Activated T-cell treated with anti-CD3 and anti-CD28 coated beads, Interleukin-2, amount 50 U/mL, for 72 hours (primary cell): ENCODE results near the gene TM9SF4. TPM values are rescaled to one million over a fixed set of nuclear protein-coding genes. Genes with fewer than 3 reads are reported as not detected.
"Not testable (repeated sequence)": the region's sequence is repeated elsewhere in the genome, so short reads cannot be mapped to it uniquely, and the experiment has no call there.

Source experiments
- ATAC-seq, 2 donors: fragments of 150-1000 bp; cut with Tn5 transposase; replicated peaks in 1 of 2; 2 replicates each; pipeline ENCODE4 v1.10.0; 2021; ENCODE audit warnings: moderate library complexity in 2 of 2, mild to moderate bottlenecking in 1 of 2
- DNase-seq, 2 donors: peaks; one replicate each; pipeline ENCODE4 v3.0.0; 2021 to 2022; ENCODE audit warnings: mixed read lengths in 1 of 2
- H3K27ac Mint-ChIP-seq: one replicate; pipeline ENCODE4 v1.8.0; 2022; ENCODE audit warnings: mild to moderate bottlenecking, moderate library complexity, mixed read lengths
- H3K27me3 Mint-ChIP-seq: one replicate; pipeline ENCODE4 v1.8.0; 2022; ENCODE audit warnings: low read depth, mixed read lengths
- H3K36me3 Mint-ChIP-seq, 2 donors: one replicate each; pipeline ENCODE4 v1.8.0; 2022; ENCODE audit warnings: mixed read lengths in 2 of 2, mild to moderate bottlenecking in 1 of 2; ENCODE audit not compliant: insufficient read depth in 2 of 2
- H3K4me1 Mint-ChIP-seq: one replicate; pipeline ENCODE4 v1.8.0; 2022; ENCODE audit warnings: low read depth, mixed read lengths
- H3K4me3 Mint-ChIP-seq, 2 donors: one replicate each; pipeline ENCODE4 v1.8.0; 2022; ENCODE audit warnings: mild to moderate bottlenecking in 2 of 2, mixed read lengths in 2 of 2, moderate library complexity in 2 of 2
- H3K9me3 Mint-ChIP-seq, 2 donors: one replicate each; pipeline ENCODE4 v1.8.0; 2022; ENCODE audit warnings: mixed read lengths in 2 of 2
- total RNA-seq, 2 donors: library from RNA; stranded (reverse); gene quantifications; one replicate each; pipeline ENCODE4 v1.2.3, GENCODE V29; 2022

TM9SF4 gene
- total RNA-seq, 2 donors from 2014 or later = 42.9 to 56.7 TPM

DNA sequence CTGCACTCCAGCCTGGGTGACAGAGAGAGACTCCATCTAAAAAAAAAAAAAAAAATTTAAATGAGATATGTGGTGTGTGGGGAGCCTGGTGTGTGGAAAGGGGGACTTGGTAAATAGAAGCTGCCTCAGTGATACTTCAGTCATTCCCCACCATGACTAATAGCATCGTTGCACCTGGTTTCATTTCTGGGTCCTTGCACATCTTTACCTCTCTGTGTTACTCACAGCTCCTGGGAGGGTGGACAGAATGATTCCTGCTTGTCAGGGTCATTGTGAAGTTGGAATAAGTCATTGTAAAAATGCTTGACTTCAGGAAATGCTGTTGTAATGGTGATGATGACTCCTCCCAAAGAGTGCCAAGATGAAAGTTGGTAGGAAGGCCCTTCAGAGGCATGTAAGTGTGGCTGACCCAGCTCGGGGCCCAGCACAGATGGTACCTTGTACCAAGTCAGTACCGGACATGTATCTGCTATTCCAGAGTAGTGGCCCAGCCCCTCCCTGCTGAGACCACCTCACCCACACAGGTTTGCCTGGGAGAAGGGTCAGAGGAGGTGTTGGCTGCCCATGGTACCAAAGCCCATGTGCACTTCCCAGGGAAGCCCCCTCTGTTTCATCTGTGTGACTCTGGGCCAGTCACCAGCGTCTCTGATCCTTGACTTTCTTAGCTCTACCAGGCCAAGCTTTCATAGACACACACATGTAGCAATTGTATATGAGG lies 49.6 kb downstream of the TM9SF4 start:
- Mint-ChIP-seq H3K4me1 (peaks cover 18% of the 10 kb centered on the region), H3K27ac (peak overlapping the region; percentile 46), H3K36me3 (peaks cover 5 to 18% of the 10 kb centered on the region in 2 donors), H3K9me3 (no peaks in the 10 kb centered on the region), H3K4me3 (no peak overlapping the region), H3K27me3 (no peaks in the 10 kb centered on the region)
- DNase-seq = peak; percentile 14 to 18
- peak; percentile 80 to 90 for ATAC-seq

DNA sequence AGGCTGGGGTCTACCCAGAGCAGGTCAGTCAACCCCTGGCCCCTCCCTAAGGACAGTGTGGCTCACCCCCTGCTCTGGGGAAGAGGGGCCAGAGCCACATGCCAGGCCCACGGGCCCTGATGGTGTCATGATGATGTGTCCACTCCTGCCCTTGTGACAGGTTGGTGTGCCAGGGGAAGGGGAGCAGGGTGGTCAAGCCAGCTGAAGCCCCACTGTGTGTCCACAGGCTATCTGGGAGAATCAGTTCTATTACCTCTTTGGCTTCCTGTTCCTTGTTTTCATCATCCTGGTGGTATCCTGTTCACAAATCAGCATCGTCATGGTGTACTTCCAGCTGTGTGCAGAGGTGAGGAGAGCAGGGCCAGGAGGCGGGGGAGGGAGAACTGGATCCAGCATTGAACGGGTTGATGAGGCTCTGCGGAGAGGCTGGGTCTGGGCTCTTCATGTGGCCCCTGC lies 50.3 kb downstream of the TM9SF4 start:
- peaks cover 6 to 20% of the 10 kb centered on the region in 2 donors for H3K36me3 Mint-ChIP-seq
- no peaks in the 10 kb centered on the region for H3K27me3 Mint-ChIP-seq
- H3K4me3 Mint-ChIP-seq = no peak overlapping the region
- no peak overlapping the region for H3K27ac Mint-ChIP-seq
- ATAC-seq = no peak
- peaks cover 18% of the 10 kb centered on the region for H3K4me1 Mint-ChIP-seq
- no peak for DNase-seq
- H3K9me3 Mint-ChIP-seq = no peaks in the 10 kb centered on the region

DNA sequence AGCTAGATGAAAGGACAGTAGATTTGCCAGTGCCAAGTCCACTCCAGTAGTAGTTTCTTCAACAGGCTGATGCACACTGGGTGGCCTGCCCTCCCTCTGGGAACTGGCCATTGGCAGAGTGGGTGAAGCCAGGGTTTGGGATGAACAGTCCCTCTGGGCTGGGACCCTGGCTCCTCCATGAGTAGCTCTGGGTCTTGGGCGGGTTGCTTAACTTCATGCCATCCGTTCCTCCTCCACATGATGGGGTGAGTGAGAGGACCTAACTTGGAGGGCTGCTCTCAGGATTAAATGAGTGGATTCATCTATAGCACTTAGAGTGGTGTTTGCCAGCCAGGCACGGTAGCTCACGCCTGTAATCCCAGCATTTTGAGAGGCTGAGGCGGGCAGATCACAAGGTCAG lies 50.8 kb downstream of the TM9SF4 start:
- peaks cover 6 to 20% of the 10 kb centered on the region in 2 donors for H3K36me3 Mint-ChIP-seq
- H3K27ac Mint-ChIP-seq = no peak overlapping the region
- no peaks in the 10 kb centered on the region for H3K27me3 Mint-ChIP-seq
- DNase-seq (no peak), ATAC-seq (no peak)
- H3K4me3 Mint-ChIP-seq = no peak overlapping the region
- no peaks in the 10 kb centered on the region for H3K9me3 Mint-ChIP-seq
- peaks cover 13% of the 10 kb centered on the region for H3K4me1 Mint-ChIP-seq

DNA sequence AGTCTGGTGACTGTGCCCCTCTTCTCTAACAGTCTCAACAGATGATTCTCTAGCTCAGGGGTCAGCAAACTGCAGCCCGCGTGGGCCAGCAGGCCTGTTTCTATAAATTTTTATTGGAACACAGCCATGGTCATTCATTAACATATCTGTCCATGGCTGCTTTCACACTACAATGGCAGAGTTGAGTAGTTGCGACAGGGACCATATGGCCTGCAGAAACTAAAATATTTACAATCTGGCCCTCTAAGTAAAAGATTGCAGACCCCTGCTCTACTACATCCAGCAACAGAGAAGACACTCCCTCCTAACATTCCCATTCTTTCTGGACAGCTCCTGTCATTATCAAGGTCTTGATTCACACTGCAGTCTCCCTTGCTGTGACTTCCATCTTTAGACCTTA lies 52.8 kb downstream of the TM9SF4 start:
- Mint-ChIP-seq H3K27ac (peak overlapping the region; percentile 10), H3K4me3 (no peak overlapping the region), H3K4me1 (peaks cover 10% of the 10 kb centered on the region), H3K36me3 (peaks cover 7 to 20% of the 10 kb centered on the region in 2 donors), H3K27me3 (no peaks in the 10 kb centered on the region), H3K9me3 (no peaks in the 10 kb centered on the region)
- DNase-seq (no peak), ATAC-seq (no peak)

DNA sequence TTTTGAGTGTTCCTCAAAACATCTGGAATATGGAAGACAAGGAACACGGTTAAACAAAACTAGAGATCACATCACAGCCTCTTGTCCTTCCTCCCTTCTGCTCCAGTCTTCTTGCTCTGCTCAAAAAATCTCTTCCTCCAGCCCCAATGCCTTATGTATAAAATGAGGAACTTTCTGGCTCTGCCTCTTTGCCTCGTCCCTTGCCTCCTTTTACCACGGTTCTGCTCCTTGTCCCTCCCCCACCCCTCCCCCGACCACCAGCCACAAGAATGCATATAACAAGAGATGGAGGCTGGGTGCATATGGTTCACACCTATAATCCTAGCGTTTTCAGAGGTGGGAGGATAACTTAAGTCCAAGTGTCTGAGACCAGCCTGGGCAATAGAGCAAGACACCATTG lies 54.4 kb downstream of the TM9SF4 start:
- Mint-ChIP-seq H3K36me3 (peaks cover 5 to 16% of the 10 kb centered on the region in 2 donors), H3K27me3 (no peaks in the 10 kb centered on the region), H3K4me3 (no peak overlapping the region), H3K9me3 (no peaks in the 10 kb centered on the region), H3K27ac (no peak overlapping the region), H3K4me1 (peaks cover under 1% of the 10 kb centered on the region)
- ATAC-seq (no peak), DNase-seq (no peak)

DNA sequence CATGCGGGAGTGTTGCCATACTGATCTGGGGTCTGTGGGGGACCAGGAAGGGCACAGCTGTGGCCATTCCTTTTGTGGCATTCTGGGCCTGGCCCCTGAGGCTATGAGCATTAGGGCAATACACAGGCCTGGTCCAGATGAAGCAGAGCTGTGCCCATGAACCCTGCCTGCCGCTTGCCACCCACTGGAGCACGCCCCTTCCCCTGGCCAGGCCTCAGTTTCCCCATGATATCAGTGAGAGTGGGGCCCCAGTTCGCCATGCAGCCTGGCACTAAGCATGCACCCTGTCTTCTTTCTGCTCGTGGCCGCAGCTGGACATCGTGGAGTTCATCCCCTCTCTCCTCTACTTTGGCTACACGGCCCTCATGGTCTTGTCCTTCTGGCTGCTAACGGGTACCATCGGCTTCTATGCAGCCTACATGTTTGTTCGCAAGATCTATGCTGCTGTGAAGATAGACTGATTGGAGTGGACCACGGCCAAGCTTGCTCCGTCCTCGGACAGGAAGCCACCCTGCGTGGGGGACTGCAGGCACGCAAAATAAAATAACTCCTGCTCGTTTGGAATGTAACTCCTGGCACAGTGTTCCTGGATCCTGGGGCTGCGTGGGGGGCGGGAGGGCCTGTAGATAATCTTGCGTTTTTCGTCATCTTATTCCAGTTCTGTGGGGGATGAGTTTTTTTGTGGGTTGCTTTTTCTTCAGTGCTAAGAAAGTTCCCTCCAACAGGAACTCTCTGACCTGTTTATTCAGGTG lies 55.6 kb downstream of the TM9SF4 start:
- no peaks in the 10 kb centered on the region for H3K9me3 Mint-ChIP-seq
- DNase-seq (no peak), ATAC-seq (no peak)
- H3K4me1 Mint-ChIP-seq = no peaks in the 10 kb centered on the region
- H3K36me3 Mint-ChIP-seq = peaks cover 5 to 16% of the 10 kb centered on the region in 2 donors
- H3K4me3 Mint-ChIP-seq = no peak overlapping the region
- H3K27me3 Mint-ChIP-seq = no peaks in the 10 kb centered on the region
- H3K27ac Mint-ChIP-seq = no peak overlapping the region

DNA sequence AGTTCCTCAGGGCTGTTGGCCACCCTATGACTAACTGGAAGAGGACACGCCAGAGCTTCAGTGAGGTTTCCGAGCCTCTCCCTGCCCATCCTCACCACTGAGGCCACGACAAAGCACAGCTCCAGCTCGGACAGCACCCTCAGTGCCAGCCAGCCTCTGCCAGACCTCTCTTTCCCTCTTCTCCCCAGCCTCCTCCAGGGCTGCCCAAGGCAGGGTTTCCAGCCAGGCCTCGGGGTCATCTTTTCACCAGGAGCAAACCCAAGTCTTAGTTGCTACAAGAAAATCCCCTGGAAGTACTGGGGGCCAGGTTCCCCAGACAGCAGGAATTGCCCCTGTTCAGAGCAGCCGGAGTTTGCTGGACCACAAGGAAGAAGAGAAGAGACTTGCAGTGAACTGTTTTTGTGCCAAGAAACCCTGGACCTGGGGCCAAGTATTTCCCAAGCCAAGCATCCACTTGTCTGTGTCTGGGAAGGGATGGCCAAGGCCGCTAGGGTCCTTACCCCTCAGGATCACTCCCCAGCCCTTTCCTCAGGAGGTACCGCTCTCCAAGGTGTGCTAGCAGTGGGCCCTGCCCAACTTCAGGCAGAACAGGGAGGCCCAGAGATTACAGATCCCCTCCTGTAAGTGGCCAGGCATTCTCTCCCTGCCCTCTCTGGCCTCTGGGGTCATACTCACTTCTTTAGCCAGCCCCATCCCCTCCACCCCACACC lies 56.5 kb downstream of the TM9SF4 start:
- no peaks in the 10 kb centered on the region for H3K4me1 Mint-ChIP-seq
- H3K4me3 Mint-ChIP-seq = no peak overlapping the region
- ATAC-seq (no peak), DNase-seq (no peak)
- no peaks in the 10 kb centered on the region for H3K27me3 Mint-ChIP-seq
- no peaks in the 10 kb centered on the region for H3K9me3 Mint-ChIP-seq
- H3K36me3 Mint-ChIP-seq = peaks cover 5 to 16% of the 10 kb centered on the region in 2 donors
- peak overlapping the region; percentile 29 for H3K27ac Mint-ChIP-seq

DNA sequence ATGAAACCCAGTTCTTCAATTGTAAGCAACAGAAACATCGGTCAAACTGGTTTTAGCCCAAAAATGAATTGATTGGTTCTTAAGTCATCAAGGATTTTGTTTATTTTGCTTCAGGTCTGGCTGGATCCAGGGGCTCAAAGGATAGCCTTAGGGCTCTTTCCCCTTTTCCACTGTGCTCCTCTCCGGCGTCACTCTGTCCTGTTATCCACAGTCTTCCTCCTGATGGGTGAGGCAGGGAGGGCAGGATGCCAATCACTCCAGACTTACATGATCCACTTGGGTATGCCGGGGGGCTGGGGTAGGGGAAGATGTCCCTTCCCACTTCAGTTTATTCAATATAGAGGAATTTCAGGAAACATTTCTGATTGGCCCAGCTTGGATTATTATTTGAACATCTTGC lies 58.0 kb downstream of the TM9SF4 start:
- ATAC-seq (no peak), DNase-seq (no peak)
- H3K4me3 Mint-ChIP-seq = no peak overlapping the region
- H3K9me3 Mint-ChIP-seq = no peaks in the 10 kb centered on the region
- peaks cover 3 to 9% of the 10 kb centered on the region in 2 donors for H3K36me3 Mint-ChIP-seq
- no peak overlapping the region for H3K27ac Mint-ChIP-seq
- no peaks in the 10 kb centered on the region for H3K4me1 Mint-ChIP-seq
- H3K27me3 Mint-ChIP-seq = no peaks in the 10 kb centered on the region

DNA sequence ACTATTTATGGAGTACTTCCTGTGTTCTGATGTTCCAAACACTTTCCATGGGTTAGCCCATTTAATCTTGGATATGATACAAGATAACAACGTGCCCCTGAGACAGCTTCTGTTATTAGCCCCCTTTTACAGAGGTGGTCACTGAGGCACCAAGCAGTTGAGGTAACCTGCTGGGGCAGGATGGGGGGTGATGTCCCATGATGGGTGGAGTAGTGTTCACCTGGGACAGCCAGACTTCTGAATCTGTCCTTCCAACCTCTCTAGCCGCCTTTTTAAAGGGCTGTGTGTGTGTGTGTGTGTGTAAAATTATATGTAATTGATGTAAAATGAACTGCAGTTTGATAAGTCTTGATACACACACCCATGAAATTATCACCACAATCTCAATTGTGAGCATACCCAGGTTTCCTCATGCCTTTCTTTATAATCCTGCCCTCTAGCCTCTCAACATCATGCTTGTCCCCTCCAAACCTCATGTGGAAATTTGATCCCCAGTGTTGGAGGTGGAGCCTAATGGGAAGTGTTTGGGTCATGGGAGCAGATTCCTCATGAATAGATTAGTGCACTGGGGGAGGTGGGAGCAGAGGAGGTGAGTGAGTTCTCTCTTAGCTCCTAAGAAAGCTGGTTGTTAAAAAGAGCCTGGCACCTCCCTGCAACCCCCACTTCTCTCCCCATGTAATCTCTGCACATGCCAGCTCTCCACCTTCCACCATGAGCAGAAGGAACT lies 58.8 kb downstream of the TM9SF4 start:
- DNase-seq (no peak), ATAC-seq (no peak)
- no peak overlapping the region for H3K27ac Mint-ChIP-seq
- peaks cover 3 to 6% of the 10 kb centered on the region in 2 donors for H3K36me3 Mint-ChIP-seq
- H3K4me1 Mint-ChIP-seq = no peaks in the 10 kb centered on the region
- no peaks in the 10 kb centered on the region for H3K9me3 Mint-ChIP-seq
- H3K27me3 Mint-ChIP-seq = no peaks in the 10 kb centered on the region
- no peak overlapping the region for H3K4me3 Mint-ChIP-seq

DNA sequence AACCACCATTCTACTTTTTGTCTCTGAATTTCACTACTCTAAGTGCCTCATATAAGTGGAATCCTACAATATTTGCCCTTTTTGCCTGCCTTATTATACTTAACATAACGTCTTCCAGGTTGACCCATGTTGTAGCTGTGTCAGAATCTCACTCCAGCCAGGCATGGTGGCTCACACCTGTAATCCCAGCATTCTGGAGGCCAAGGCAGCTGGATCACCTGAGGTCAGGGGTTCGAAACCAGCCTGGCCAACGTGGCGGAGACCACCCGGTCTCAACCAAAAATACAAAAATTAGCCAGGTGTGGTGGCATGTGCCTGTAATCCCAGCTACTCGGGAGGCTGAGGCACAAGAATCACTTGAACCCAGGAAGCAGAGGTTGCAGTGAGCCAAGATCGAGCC lies 68.2 kb downstream of the TM9SF4 start:
- H3K4me1 Mint-ChIP-seq, H3K4me3 Mint-ChIP-seq, H3K27me3 Mint-ChIP-seq, H3K36me3 Mint-ChIP-seq, H3K27ac Mint-ChIP-seq, H3K9me3 Mint-ChIP-seq, ATAC-seq, DNase-seq: not testable (repeated sequence)

DNA sequence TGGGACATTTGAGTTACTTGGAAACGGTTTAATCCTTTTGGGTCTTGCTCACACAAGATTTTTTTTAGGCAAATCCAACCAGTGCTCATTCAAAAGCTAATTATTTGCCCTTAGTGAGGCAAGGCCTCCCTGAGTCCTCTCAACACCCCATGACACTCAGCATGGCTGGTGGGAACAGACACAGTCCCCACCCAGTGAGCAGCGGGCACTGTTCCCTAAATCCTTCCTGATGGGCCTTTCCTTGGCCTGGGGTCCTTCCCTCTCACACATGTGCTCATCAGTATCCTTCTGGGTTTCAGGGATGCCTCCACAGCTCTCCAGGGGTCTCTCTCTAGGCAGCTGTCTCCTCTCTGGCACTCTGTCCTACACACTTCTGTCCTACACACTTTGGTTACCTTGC lies 70.0 kb downstream of the TM9SF4 start:
- no peaks in the 10 kb centered on the region for H3K27me3 Mint-ChIP-seq
- no peak for DNase-seq
- H3K4me3 Mint-ChIP-seq = no peak overlapping the region
- H3K9me3 Mint-ChIP-seq = no peaks in the 10 kb centered on the region
- H3K27ac Mint-ChIP-seq = no peak overlapping the region
- H3K4me1 Mint-ChIP-seq = peaks cover 4% of the 10 kb centered on the region
- no peak for ATAC-seq
- no peaks in the 10 kb centered on the region for H3K36me3 Mint-ChIP-seq

DNA sequence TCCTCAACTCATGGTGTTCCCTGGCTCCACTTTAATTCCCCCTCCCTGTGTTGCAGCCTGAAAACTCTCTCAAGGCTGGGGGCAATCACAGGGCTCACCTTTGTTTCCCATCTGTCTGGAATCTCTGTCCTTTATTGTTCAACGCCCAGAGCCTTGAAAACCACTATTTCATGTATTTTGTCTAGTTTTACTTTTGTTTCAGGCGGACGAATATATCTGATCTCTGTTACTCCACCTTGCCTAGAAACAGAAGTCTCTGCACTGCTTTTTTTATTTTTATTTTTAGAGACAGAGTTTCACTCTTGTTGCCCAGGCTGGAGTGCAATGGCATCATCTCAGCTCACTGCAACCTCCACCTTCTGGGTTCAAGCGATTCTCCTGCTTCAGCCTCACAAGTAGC lies 70.4 kb downstream of the TM9SF4 start:
- peaks cover 4% of the 10 kb centered on the region for H3K4me1 Mint-ChIP-seq
- H3K9me3 Mint-ChIP-seq = no peaks in the 10 kb centered on the region
- no peaks in the 10 kb centered on the region for H3K36me3 Mint-ChIP-seq
- H3K27me3 Mint-ChIP-seq = no peaks in the 10 kb centered on the region
- H3K27ac Mint-ChIP-seq = no peak overlapping the region
- DNase-seq (no peak), ATAC-seq (no peak)
- H3K4me3 Mint-ChIP-seq = no peak overlapping the region

DNA sequence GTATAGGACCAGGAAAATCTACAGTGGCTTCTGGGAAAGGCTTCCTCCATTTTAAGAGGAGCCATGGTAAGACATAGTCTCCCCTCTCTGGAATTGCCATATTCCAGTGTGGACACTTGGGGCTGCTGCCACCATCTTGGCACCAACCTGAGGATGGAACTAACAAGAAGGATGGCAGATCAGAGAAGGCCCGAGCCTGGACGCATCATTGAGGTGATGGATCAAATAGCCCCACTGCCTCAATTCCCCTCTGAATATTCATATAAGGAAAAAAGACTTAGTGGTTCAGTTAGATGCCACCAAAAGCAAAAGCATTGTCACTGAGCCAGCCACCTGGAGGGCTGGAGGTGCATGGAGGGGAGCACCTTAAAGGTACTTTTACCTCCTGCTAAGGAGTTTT lies 72.1 kb downstream of the TM9SF4 start:
- no peak for ATAC-seq
- Mint-ChIP-seq H3K4me3 (no peak overlapping the region), H3K9me3 (no peaks in the 10 kb centered on the region), H3K27ac (no peak overlapping the region), H3K27me3 (no peaks in the 10 kb centered on the region), H3K36me3 (no peaks in the 10 kb centered on the region), H3K4me1 (peaks cover 4% of the 10 kb centered on the region)
- DNase-seq = no peak
